PC-3 (cell line): ENCODE results near the gene MALAT1. TPM values are rescaled to one million over a fixed set of nuclear protein-coding genes. Genes with fewer than 3 reads are reported as not detected.
"Not testable (repeated sequence)": the region's sequence is repeated elsewhere in the genome, so short reads cannot be mapped to it uniquely, and the experiment has no call there.

Experiments used
- ATAC-seq: fragments of 200-7000 bp; cut with Tn5 transposase; 2 replicates; pipeline ENCODE4 v1.9.1; 2020; ENCODE audit warnings: mild to moderate bottlenecking, moderate library complexity
- BruUV-seq: library from RNA; stranded (reverse); fragments of 400-500 nt; replicated peaks from 2 replicates; lab custom pipeline; 2021; lab: Mats Ljungman, UMichigan
- CTCF ChIA-PET: fragments of 300-600 bp; sonication (Branson Sonifier 250); formaldehyde crosslinking; loops from one replicate; lab custom pipeline; 2022; ENCODE audit warnings: antibody characterized with exemption; lab: Charles Lee
- POLR2A ChIA-PET: fragments of 300-600 bp; sonication (Branson Sonifier 250); formaldehyde crosslinking; loops from one replicate; lab custom pipeline; 2022; ENCODE audit warnings: antibody characterized with exemption; ENCODE audit not compliant: unreplicated experiment; lab: Charles Lee
- DNase-seq: peaks from one replicate; pipeline ENCODE4 v3.0.0-alpha.2; 2015
- H2AFZ ChIP-seq: fragments of 300-600 bp; sonication (generic); 2 replicates; pipeline ENCODE4 v1.6.0; 2016; ENCODE audit warnings: antibody characterized with exemption, low read length
- H3F3A ChIP-seq: fragments of 300-600 bp; sonication (generic); one replicate; pipeline ENCODE4 v1.6.0; 2017; ENCODE audit warnings: antibody characterized with exemption, low read length, control low read depth, mild to moderate bottlenecking; ENCODE audit not compliant: unreplicated experiment
- H3K27ac ChIP-seq: fragments of 300-600 bp; sonication (generic); 2 replicates; pipeline ENCODE4 v1.5.1; 2016; ENCODE audit warnings: mild to moderate bottlenecking, low read length
- H3K27me3 ChIP-seq: fragments of 300-600 bp; sonication (generic); 2 replicates; pipeline ENCODE4 v1.6.1; 2016; ENCODE audit warnings: low read length, mixed read lengths
- H3K36me3 ChIP-seq: fragments of 300-600 bp; sonication (generic); 2 replicates; pipeline ENCODE4 v1.6.1; 2016; ENCODE audit warnings: low read depth, mixed run types, low read length, mixed read lengths
- H3K4me1 ChIP-seq: fragments of 300-600 bp; sonication (generic); 2 replicates; pipeline ENCODE4 v1.5.1; 2016; ENCODE audit warnings: low read length; ENCODE audit not compliant: insufficient read depth
- H3K4me2 ChIP-seq: fragments of 300-600 bp; sonication (generic); 2 replicates; pipeline ENCODE4 v1.6.0; 2016; ENCODE audit warnings: low read length
- H3K4me3 ChIP-seq: fragments of 300-600 bp; sonication (generic); 2 replicates; pipeline ENCODE4 v1.5.1; 2016; ENCODE audit warnings: mild to moderate bottlenecking, low read length, mixed read lengths
- H3K79me2 ChIP-seq: fragments of 300-600 bp; sonication (generic); 2 replicates; pipeline ENCODE4 v1.6.1; 2017; ENCODE audit warnings: low read length, mixed read lengths
- H3K9ac ChIP-seq: fragments of 300-600 bp; sonication (generic); 2 replicates; pipeline ENCODE4 v1.6.0; 2016; ENCODE audit warnings: mild to moderate bottlenecking, low read length
- H3K9me2 ChIP-seq: fragments of 300-600 bp; sonication (generic); replicated peaks from 2 replicates; pipeline ENCODE4 v1.6.1; 2016; ENCODE audit warnings: mixed run types, low read length, mixed read lengths
- H3K9me3 ChIP-seq: fragments of 300-600 bp; sonication (generic); 2 replicates; pipeline ENCODE4 v1.6.1; 2016; ENCODE audit warnings: low read length, mixed read lengths
- H4K20me1 ChIP-seq: fragments of 300-600 bp; sonication (generic); 2 replicates; pipeline ENCODE4 v1.6.1; 2016; ENCODE audit warnings: low read length, mixed read lengths
- EZH2 ChIP-seq: fragments of 300-600 bp; sonication (generic); IDR thresholded peaks from one replicate; pipeline ENCODE4 v1.6.1; 2017; ENCODE audit warnings: antibody characterized with exemption, mild to moderate bottlenecking, low read length; ENCODE audit not compliant: unreplicated experiment
- EZH2phosphoT487 ChIP-seq: fragments of 300-600 bp; sonication (generic); IDR thresholded peaks from 2 replicates; pipeline ENCODE4 v1.6.1; 2018; ENCODE audit warnings: mild to moderate bottlenecking, antibody characterized with exemption, low read length, borderline replicate concordance
- intact Hi-C: fragments of 100-400 bp; cut with micrococcal nuclease; formaldehyde crosslinking; loops from 2 replicates; pipeline ENCODE4 v1.9.0; 2023
- total RNA-seq: library from RNA; depleted of rRNA; stranded (reverse); fragments of >200 nt; gene quantifications from 2 replicates; pipeline ENCODE4 v1.2.3, GENCODE V29; 2014
- TF ChIP-seq, protein P1 (sequence below): fragments of 300-600 bp; sonication (generic); conservative IDR thresholded peaks from 2 replicates; pipeline ENCODE4 v1.5.1; 2017; ENCODE audit warnings: antibody characterized with exemption, low read depth, mild to moderate bottlenecking, low read length

The MALAT1 gene
- total RNA-seq, 1 experiment from 2014 or later: 1,345 TPM

GRCh38 chr11:65471447-65471891, 27.4 kb upstream of the MALAT1 start:
- Histone ChIP-seq H3K4me2 (peak overlapping the region; percentile 58), H3K27me3 (no peaks in the 10 kb centered on the region), H3K36me3 (no peaks in the 10 kb centered on the region), H3F3A (peaks cover 13% of the 10 kb centered on the region), H3K9me2 (no peaks in the 10 kb centered on the region), H3K4me1 (peaks cover 37% of the 10 kb centered on the region), H4K20me1 (no peaks in the 10 kb centered on the region), H3K9me3 (no peaks in the 10 kb centered on the region), H3K4me3 (peak overlapping the region; percentile 5; the same call in 1 of the 2 replicates), H3K79me2 (peaks cover 8% of the 10 kb centered on the region), H3K27ac (peak overlapping the region; percentile 95), H2AFZ (no peak overlapping the region), H3K9ac (peak overlapping the region; percentile 86)
- no peak for TF ChIP-seq EZH2
- TF ChIP-seq, protein P1, sequence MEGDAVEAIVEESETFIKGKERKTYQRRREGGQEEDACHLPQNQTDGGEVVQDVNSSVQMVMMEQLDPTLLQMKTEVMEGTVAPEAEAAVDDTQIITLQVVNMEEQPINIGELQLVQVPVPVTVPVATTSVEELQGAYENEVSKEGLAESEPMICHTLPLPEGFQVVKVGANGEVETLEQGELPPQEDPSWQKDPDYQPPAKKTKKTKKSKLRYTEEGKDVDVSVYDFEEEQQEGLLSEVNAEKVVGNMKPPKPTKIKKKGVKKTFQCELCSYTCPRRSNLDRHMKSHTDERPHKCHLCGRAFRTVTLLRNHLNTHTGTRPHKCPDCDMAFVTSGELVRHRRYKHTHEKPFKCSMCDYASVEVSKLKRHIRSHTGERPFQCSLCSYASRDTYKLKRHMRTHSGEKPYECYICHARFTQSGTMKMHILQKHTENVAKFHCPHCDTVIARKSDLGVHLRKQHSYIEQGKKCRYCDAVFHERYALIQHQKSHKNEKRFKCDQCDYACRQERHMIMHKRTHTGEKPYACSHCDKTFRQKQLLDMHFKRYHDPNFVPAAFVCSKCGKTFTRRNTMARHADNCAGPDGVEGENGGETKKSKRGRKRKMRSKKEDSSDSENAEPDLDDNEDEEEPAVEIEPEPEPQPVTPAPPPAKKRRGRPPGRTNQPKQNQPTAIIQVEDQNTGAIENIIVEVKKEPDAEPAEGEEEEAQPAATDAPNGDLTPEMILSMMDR: peak; percentile 66
- no peak for TF ChIP-seq EZH2phosphoT487
- CTCF ChIA-PET: interaction anchor here (0.6 to 1.5 kb wide), 6 partner anchors 10 to 196 kb away, joined by 3 to 11 read pairs (median 4); no protein-coding TSS in a partner anchor
- peak; percentile 59 for DNase-seq
- intact Hi-C loops: no loop called here
- POLR2A ChIA-PET: interaction anchor here (0.6 to 1.9 kb wide), 12 partner anchors 19 to 142 kb away, joined by 3 to 40 read pairs (median 5); partner anchors contain the start of genes MALAT1, NEAT1 and ZNRD2
- peak; percentile 30 for ATAC-seq
- BruUV-seq: TSS peak; percentile 52

DNA sequence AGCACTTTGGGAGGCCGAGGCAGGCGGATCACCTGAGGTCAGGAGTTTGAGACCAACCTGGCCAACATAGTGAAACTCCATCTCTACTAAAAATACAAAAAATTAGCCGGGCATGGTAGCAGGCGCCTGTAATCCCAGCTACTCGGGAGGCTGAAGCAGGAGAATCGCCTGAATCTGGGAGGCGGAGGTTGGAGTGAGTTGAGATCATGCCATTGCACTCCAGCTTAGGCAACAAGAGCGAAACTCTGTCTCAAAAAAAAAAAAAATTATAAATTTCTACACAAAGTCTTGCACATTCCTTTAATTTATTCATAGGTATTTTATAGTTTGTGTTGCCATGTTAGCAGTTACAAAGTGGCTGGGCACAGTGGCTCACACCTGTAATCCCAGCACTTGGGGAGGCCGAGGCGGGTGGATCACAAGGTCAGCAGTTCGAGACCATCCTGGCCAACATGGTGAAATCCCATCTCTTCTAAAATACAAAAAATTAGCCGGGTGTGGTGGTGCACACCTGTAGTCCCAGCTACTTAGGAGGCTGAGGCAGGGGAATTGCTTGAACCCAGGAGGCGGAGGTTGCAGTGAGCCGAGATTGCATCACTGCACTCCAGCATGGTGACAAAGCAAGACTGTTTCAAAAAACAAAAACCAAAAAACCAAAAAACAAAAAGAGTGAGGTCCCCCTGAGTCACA, 26.1 kb upstream of the MALAT1 start:
- CTCF ChIA-PET: interaction anchor here (0.6 to 1.1 kb wide), 3 partner anchors 9 to 37 kb away, joined by 3 to 7 read pairs (median 3); no protein-coding TSS in a partner anchor
- not testable (repeated sequence) for H4K20me1 ChIP-seq, H3K9me3 ChIP-seq, DNase-seq, H2AFZ ChIP-seq, H3K27me3 ChIP-seq, H3K36me3 ChIP-seq, H3K9me2 ChIP-seq, ATAC-seq
- H3F3A ChIP-seq: peaks cover 13% of the 10 kb centered on the region
- H3K9ac ChIP-seq: peak overlapping the region; percentile 83
- H3K79me2 ChIP-seq: peaks cover 19% of the 10 kb centered on the region
- peak overlapping the region; percentile 44; the same call in 1 of the 2 replicates for H3K4me3 ChIP-seq
- TSS peak; percentile 42 for BruUV-seq
- H3K27ac ChIP-seq: peak overlapping the region; percentile 95
- intact Hi-C loops: loop anchor here (2.0 kb wide), 2 partner anchors 24 to 52 kb away; no protein-coding TSS in a partner anchor
- POLR2A ChIA-PET: interaction anchor here (0.5 to 1.9 kb wide), 6 partner anchors 20 to 50 kb away, joined by 3 to 40 read pairs (median 6); partner anchors contain the start of genes MALAT1 and NEAT1
- peaks cover 48% of the 10 kb centered on the region for H3K4me1 ChIP-seq
- peak overlapping the region; percentile 74 for H3K4me2 ChIP-seq

DNA sequence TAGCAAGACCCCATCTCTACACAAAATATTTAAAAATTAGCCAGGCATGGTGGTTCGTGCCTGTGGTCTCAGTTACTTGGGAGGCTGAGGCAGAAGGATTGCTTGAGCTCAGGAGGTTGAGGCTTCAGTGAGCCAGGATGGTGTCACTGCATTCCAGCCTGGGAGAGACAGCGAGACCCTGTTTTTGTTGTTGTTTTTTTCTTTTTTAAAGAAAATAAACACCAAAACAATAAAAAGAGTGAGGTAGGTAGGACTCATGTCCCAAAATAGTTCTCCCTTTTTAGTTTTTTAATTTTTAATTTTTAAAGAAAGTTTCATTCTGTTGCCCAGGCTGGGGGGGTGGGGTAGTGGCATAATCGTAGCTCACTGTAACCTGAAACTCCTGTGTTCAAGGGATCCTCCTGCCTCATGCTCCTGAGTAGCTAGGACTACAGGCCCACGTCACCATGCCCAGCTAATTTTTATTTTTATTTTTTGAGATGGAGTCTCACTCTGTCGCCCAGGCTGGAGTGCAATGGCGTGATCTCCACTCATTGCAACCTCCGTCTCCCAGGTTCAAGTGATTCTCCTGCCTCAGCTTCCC, 25.5 kb upstream of the MALAT1 start:
- Histone ChIP-seq H3F3A (peaks cover 13% of the 10 kb centered on the region), H4K20me1 (no peaks in the 10 kb centered on the region), H3K4me2 (0 out of 2 replicates have a peak overlapping the region, but pooled peaks have one; percentile 74), H3K36me3 (no peaks in the 10 kb centered on the region), H3K79me2 (peaks cover 21% of the 10 kb centered on the region), H3K9me3 (no peaks in the 10 kb centered on the region), H3K4me3 (no peak overlapping the region), H3K9me2 (no peaks in the 10 kb centered on the region), H3K9ac (peak overlapping the region; percentile 83), H3K27ac (peak overlapping the region; percentile 95), H3K4me1 (peaks cover 52% of the 10 kb centered on the region), H2AFZ (no peak overlapping the region), H3K27me3 (no peaks in the 10 kb centered on the region)
- intact Hi-C loops: loop anchor here (2.0 kb wide), 2 partner anchors 23 to 53 kb away; no protein-coding TSS in a partner anchor
- TF ChIP-seq, protein P1: no peak
- no peak for TF ChIP-seq EZH2
- no peak for ATAC-seq
- DNase-seq: no peak
- POLR2A ChIA-PET: interaction anchor here (0.5 to 0.6 kb wide), 4 partner anchors 20 to 43 kb away, joined by 3 to 9 read pairs (median 4); no protein-coding TSS in a partner anchor
- CTCF ChIA-PET: no interaction called here
- no TSS peak for BruUV-seq
